Measurements from ENCODE around the gene NUAK1.
"Not testable (repeated sequence)": the region's sequence is repeated elsewhere in the genome, so short reads cannot be mapped to it uniquely, and the experiment has no call there.

The NUAK1 gene

DNA sequence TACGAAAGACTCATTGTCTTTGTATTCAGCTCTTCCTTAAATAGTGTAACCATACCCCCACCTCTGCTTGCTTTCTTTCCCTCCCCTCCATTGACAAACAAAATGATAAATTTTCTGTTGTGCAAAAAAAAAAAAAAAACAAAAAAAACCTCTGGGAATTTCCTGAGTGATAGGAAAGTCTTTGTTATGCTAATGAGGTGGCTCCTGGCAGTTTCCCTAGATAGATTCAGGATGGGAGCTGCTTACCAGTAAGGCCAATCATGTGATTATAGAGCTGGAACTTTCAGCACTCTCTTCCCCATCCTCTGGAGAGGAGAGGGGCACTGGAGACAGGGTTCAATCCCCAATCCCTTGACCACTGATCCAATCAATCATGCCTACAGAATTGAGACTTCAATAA lies 120.5 kb downstream of the NUAK1 start:
- in situ Hi-C loops (cut with HindIII; ENCODE audit: low sequenced_read_pairs), result no loop called here

DNA sequence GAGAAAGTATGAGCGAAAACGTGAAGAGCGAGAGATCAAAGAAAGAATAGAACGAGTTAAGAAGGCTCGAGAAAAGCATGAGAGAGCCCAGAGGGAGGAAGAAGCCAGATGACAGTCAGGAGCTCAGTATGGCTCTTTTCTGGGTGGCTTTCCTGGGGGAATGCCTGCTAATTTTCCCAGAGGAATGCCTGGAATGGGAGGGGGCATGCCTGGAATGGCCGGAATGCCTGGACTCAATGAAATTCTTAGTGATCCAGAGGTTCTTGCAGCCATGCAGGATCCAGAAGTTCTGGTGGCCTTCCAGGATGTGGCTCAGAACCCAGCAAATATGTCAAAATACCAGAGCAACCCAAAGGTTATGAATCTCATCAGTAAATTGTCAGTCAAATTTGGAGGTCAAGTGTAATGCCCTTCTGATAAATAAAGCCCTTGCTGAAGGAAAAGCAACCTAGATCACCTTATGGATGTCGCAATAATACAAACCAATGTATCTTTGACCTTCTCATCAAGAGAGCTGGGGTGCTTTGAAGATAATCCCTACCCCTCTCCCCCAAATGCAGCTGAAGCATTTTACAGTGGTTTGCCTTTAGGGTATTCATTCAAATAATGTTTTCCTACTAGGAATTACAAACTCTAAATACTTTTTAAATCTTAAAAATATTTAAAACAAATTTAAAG lies 122.0 kb downstream of the NUAK1 start:
- in situ Hi-C loops (cut with HindIII; ENCODE audit: low sequenced_read_pairs), result not testable (repeated sequence)

DNA sequence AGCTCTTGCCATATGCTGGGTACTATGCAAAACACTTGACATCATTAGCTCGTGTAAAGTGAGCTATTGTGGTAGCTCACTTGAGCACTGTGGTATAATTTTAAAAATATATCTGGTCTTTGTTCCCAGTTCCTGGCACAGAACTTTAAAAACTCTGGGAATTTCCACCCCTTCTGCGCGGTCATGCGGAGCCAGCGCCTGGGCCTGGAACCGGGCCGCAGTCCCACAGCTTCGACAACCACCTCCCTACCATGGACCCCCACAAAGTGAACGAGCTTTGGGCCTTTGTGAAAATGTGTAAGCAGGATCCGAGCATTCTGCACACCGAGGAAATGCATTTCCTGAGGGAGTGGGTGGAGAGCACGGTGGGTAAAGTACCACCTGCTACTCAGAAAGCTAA lies 123.1 kb downstream of the NUAK1 start:
- in situ Hi-C loops (cut with HindIII; ENCODE audit: low sequenced_read_pairs), result no loop called here

DNA sequence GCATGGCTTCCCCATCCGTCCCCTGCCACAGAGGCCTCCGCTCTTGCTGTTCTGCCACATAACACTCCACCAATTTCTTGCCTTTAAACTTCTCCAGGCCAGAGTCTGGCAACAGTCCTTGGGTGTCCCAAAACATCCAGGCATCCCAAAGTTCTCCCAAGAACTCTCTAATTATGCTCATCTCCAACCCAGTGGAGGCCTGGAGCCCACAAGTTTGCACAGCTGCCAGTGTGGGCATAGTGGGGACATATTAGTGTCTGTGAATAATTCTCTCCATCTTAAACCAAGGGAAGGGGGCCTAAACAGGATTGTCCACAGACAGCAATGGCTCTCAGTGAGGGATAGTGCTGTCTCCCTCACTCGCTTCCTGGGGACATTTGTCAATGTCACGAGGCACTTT lies 124.8 kb downstream of the NUAK1 start:
- in situ Hi-C loops (cut with HindIII; ENCODE audit: low sequenced_read_pairs), result no loop called here

Measured in endothelial cell of hepatic sinusoid (primary cell).